ENCODE results near the gene GTPBP1. TPM values are rescaled to one million over a fixed set of nuclear protein-coding genes. Genes with fewer than 3 reads are reported as not detected.

The GTPBP1 gene
- polyA plus RNA-seq, 1 of the 3 experiments (the other 2 are of a cell fraction): 15.2 TPM

DNA sequence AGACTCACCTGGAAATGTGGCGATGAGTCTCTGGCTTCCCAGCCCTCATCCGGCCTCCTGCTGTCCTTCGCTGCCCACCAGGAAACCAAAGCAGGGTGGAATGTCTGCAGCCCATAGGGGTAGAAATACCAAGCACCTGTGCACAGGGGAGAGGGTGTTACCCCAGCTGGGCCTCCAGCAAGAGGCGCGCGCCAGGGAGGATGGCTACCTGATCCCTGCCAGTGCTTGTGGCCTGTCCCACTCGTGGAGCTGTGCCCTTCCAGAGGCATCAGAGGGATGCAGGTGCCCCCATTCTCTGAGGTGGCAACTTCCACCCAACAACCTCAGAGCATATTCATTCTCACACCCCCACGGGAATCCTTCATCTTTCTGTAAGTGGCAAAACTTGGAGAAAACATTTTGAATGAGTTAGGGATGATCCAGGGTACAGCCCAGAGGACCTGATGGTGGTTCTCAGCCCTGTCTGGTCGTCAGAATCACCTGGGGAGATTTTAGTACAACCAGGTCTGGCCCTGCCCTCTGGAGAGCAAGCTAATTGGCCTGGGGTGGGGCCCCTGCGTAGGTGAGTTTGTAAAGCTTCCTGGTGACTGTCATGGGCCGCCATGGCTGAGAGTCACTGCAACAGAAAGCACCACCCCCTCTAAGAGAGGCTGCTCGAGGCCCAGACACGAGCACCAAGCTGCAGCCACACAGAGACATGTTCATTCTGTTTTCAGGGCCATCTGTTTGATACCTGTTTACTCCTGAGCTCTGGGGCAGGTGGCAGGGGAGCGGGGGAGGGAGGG, 40.1 kb downstream of the GTPBP1 start (continued):
- TF ChIP-seq MEF2A (IDR thresholded peaks at IDR 0.05; ENCODE audit: borderline replicate concordance, low read depth): no peak
- TF ChIP-seq, protein P1, sequence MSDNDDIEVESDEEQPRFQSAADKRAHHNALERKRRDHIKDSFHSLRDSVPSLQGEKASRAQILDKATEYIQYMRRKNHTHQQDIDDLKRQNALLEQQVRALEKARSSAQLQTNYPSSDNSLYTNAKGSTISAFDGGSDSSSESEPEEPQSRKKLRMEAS (IDR thresholded peaks at IDR 0.05; ENCODE audit: low read depth): no peak

DNA sequence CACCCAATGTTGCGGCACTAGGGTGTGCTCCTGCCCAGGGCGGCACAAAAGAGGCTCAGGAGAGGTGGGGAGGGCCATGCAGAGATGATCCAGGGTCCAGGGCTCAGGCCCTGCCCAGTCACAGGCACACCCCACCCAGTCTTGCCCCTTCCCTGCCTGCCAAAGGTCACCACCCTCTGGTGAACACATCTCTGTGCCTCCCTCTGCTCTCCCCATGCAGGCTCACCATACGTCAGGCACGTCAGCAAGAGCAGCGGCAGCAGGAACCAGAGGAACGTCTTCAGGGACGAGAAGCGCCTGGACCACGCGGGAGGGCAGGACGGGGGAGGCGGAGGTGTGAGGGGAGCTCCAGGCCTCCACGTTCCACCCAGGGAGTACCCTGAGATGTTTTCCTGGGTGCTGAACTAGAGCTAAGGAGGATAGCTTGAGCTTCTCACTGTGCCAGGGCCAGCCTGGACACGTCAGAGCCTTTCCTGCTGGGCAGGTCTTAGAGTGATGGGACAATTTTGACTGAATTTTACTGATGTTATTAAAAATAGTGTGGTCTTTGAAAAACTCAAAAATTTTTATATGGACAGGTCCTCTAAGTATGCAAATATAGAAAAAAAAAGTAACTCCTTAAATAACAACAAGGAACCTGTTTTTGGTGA, 42.9 kb downstream of the GTPBP1 start:
- H3K79me2 ChIP-seq (ENCODE audit: insufficient read depth): peaks cover 4% of the 10 kb centered on the region
- no peaks in the 10 kb centered on the region for H3K27me3 ChIP-seq (ENCODE audit: insufficient read depth)
- TF ChIP-seq, protein P1 (IDR thresholded peaks at IDR 0.05; ENCODE audit: low read depth): no peak
- TF ChIP-seq, protein P2, sequence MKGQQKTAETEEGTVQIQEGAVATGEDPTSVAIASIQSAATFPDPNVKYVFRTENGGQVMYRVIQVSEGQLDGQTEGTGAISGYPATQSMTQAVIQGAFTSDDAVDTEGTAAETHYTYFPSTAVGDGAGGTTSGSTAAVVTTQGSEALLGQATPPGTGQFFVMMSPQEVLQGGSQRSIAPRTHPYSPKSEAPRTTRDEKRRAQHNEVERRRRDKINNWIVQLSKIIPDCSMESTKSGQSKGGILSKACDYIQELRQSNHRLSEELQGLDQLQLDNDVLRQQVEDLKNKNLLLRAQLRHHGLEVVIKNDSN (IDR thresholded peaks at IDR 0.05; ENCODE audit: borderline replicate concordance, low read depth): no peak
- no peak for TF ChIP-seq MEF2A (IDR thresholded peaks at IDR 0.05; ENCODE audit: borderline replicate concordance, low read depth)
- TF ChIP-seq, protein P3, sequence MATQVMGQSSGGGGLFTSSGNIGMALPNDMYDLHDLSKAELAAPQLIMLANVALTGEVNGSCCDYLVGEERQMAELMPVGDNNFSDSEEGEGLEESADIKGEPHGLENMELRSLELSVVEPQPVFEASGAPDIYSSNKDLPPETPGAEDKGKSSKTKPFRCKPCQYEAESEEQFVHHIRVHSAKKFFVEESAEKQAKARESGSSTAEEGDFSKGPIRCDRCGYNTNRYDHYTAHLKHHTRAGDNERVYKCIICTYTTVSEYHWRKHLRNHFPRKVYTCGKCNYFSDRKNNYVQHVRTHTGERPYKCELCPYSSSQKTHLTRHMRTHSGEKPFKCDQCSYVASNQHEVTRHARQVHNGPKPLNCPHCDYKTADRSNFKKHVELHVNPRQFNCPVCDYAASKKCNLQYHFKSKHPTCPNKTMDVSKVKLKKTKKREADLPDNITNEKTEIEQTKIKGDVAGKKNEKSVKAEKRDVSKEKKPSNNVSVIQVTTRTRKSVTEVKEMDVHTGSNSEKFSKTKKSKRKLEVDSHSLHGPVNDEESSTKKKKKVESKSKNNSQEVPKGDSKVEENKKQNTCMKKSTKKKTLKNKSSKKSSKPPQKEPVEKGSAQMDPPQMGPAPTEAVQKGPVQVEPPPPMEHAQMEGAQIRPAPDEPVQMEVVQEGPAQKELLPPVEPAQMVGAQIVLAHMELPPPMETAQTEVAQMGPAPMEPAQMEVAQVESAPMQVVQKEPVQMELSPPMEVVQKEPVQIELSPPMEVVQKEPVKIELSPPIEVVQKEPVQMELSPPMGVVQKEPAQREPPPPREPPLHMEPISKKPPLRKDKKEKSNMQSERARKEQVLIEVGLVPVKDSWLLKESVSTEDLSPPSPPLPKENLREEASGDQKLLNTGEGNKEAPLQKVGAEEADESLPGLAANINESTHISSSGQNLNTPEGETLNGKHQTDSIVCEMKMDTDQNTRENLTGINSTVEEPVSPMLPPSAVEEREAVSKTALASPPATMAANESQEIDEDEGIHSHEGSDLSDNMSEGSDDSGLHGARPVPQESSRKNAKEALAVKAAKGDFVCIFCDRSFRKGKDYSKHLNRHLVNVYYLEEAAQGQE (IDR thresholded peaks at IDR 0.05; ENCODE audit: low read depth, low read length): no peak
- TF ChIP-seq SIN3A (IDR thresholded peaks at IDR 0.05; ENCODE audit: borderline replicate concordance, low read depth, low read length): no peak
- TF ChIP-seq, protein P4, sequence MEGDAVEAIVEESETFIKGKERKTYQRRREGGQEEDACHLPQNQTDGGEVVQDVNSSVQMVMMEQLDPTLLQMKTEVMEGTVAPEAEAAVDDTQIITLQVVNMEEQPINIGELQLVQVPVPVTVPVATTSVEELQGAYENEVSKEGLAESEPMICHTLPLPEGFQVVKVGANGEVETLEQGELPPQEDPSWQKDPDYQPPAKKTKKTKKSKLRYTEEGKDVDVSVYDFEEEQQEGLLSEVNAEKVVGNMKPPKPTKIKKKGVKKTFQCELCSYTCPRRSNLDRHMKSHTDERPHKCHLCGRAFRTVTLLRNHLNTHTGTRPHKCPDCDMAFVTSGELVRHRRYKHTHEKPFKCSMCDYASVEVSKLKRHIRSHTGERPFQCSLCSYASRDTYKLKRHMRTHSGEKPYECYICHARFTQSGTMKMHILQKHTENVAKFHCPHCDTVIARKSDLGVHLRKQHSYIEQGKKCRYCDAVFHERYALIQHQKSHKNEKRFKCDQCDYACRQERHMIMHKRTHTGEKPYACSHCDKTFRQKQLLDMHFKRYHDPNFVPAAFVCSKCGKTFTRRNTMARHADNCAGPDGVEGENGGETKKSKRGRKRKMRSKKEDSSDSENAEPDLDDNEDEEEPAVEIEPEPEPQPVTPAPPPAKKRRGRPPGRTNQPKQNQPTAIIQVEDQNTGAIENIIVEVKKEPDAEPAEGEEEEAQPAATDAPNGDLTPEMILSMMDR (IDR thresholded peaks at IDR 0.05): no peak
- no peak for TF ChIP-seq TCF12 (IDR thresholded peaks at IDR 0.05)
- TF ChIP-seq TEAD4 (IDR thresholded peaks at IDR 0.05; ENCODE audit: borderline replicate concordance, insufficient read depth): no peak
- TF ChIP-seq, protein P5, sequence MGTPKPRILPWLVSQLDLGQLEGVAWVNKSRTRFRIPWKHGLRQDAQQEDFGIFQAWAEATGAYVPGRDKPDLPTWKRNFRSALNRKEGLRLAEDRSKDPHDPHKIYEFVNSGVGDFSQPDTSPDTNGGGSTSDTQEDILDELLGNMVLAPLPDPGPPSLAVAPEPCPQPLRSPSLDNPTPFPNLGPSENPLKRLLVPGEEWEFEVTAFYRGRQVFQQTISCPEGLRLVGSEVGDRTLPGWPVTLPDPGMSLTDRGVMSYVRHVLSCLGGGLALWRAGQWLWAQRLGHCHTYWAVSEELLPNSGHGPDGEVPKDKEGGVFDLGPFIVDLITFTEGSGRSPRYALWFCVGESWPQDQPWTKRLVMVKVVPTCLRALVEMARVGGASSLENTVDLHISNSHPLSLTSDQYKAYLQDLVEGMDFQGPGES (IDR thresholded peaks at IDR 0.05; ENCODE audit: low read depth, low read length): no peak
- TF ChIP-seq JUND (IDR thresholded peaks at IDR 0.05): no peak
- no peak for TF ChIP-seq GATA2 (CRISPR knock-in tag; IDR thresholded peaks at IDR 0.05)
- TF ChIP-seq YY1 (IDR thresholded peaks at IDR 0.05; ENCODE audit: low read depth): no peak
- TF ChIP-seq NRF1 (IDR thresholded peaks at IDR 0.05; ENCODE audit: low read depth, low read length): no peak
- no peak for TF ChIP-seq FOSL2 (IDR thresholded peaks at IDR 0.05; ENCODE audit: borderline replicate concordance, low read depth)
- no peak for DNase-seq
- H3K27ac ChIP-seq (ENCODE audit: low read depth in 2 of 2, low read length in 1 of 2): no peak overlapping the region
- H3K4me1 ChIP-seq (ENCODE audit: control insufficient read depth in 1 of 2, insufficient read depth in 2 of 2, low read depth in 1 of 2, low read length in 1 of 2): peaks cover 0 to 7% of the 10 kb centered on the region in 2 experiments; a peak in 1 of 4 replicates
- ChIA-PET CTCF (no interaction called here), POLR2A (no interaction called here)
- no peaks in the 10 kb centered on the region for H3K9me3 ChIP-seq
- no peak overlapping the region for H3K4me2 ChIP-seq
- H2AFZ ChIP-seq (ENCODE audit: low read depth): no peak overlapping the region
- no peaks in the 10 kb centered on the region for H3F3A ChIP-seq (replicated peaks; ENCODE audit: insufficient read depth)
- WGBS (ENCODE audit: low lambda C conversion rate): 94% methylated on average over 8 of the region's 14 CpGs
- no peak overlapping the region for H3K4me3 ChIP-seq (ENCODE audit: low read depth in 2 of 2, low read length in 1 of 2)
- H3K36me3 ChIP-seq (replicated peaks in 1 of 2; ENCODE audit: control insufficient read depth in 1 of 2, insufficient read depth in 2 of 2, low read length in 1 of 2): peaks cover 0 to 4% of the 10 kb centered on the region in 2 experiments
- no peaks in the 10 kb centered on the region for H4K20me1 ChIP-seq (ENCODE audit: insufficient read depth)
- no peaks in the 10 kb centered on the region for H3K9me2 ChIP-seq
- no peak overlapping the region for H3K9ac ChIP-seq
